Mesenchymal stem cell (in vitro differentiated cells and primary cell): ENCODE measurements around the gene YEATS4.

Source experiments
- DNase-seq: peaks from one replicate; pipeline ENCODE4 v3.0.0-alpha.2; 2013
- H2AFZ ChIP-seq: one replicate; pipeline ENCODE4 v1.6.1; 2013; ENCODE audit warnings: low read depth, mild to moderate bottlenecking, control low read depth, inconsistent platforms, low read length, moderate library complexity
- H2AK5ac ChIP-seq: 2 replicates; pipeline ENCODE4 v1.6.1; 2013; ENCODE audit warnings: low read length, moderate library complexity, mild to moderate bottlenecking, inconsistent platforms; ENCODE audit not compliant: severe bottlenecking
- H2BK120ac ChIP-seq: one replicate; pipeline ENCODE4 v1.6.1; 2013; ENCODE audit warnings: low read depth, mild to moderate bottlenecking, inconsistent platforms, low read length, moderate library complexity
- H2BK12ac ChIP-seq, 2 experiments: one replicate each; pipeline ENCODE4 v1.6.1; 2013; ENCODE audit warnings: inconsistent platforms in 2 of 2, low read length in 2 of 2, mild to moderate bottlenecking in 2 of 2, moderate library complexity in 2 of 2, control low read depth in 1 of 2
- H2BK15ac ChIP-seq: one replicate; pipeline ENCODE4 v1.6.1; 2013; ENCODE audit warnings: mild to moderate bottlenecking, low read depth, inconsistent platforms; ENCODE audit not compliant: poor library complexity, severe bottlenecking
- H2BK5ac ChIP-seq: 2 replicates; pipeline ENCODE4 v1.6.1; 2013; ENCODE audit warnings: low read depth, mild to moderate bottlenecking, low read length, control low read depth, inconsistent platforms; ENCODE audit not compliant: poor library complexity, severe bottlenecking
- H3K14ac ChIP-seq, 2 experiments: one replicate each; pipeline ENCODE4 v1.6.1; 2013; ENCODE audit warnings: inconsistent platforms in 2 of 2, low read length in 2 of 2, control low read depth in 1 of 2, mild to moderate bottlenecking in 1 of 2, moderate library complexity in 1 of 2
- H3K18ac ChIP-seq, 2 experiments: one replicate each; pipeline ENCODE4 v1.6.1; 2013; ENCODE audit warnings: inconsistent platforms in 2 of 2, low read length in 2 of 2, control low read depth in 1 of 2, low read depth in 1 of 2, mild to moderate bottlenecking in 1 of 2
- H3K23ac ChIP-seq, 2 experiments: one replicate each; pipeline ENCODE4 v1.6.1; 2013; ENCODE audit warnings: inconsistent platforms in 2 of 2, low read length in 2 of 2, mild to moderate bottlenecking in 2 of 2, moderate library complexity in 2 of 2, control low read depth in 1 of 2
- H3K27ac ChIP-seq: 2 replicates; pipeline ENCODE4 v1.5.1; 2013; ENCODE audit warnings: mild to moderate bottlenecking, moderate library complexity, low read length, control low read depth, inconsistent platforms; ENCODE audit not compliant: poor library complexity, severe bottlenecking
- H3K27me3 ChIP-seq, 2 experiments: 2 replicates each; pipeline versions ENCODE4 v1.6.1 to v1.7.0; 2013; ENCODE audit warnings: low read length in 2 of 2, mild to moderate bottlenecking in 2 of 2, moderate library complexity in 2 of 2, control low read depth in 1 of 2, inconsistent platforms in 1 of 2; ENCODE audit not compliant: control insufficient read depth in 1 of 2, insufficient read depth in 1 of 2
- H3K36me3 ChIP-seq, 2 experiments: 2 replicates each; pipeline versions ENCODE4 v1.6.1 to v1.7.0; 2013; ENCODE audit warnings: low read length in 2 of 2, control low read depth in 1 of 2, inconsistent platforms in 1 of 2, low read depth in 1 of 2, mild to moderate bottlenecking in 1 of 2; ENCODE audit not compliant: insufficient read depth in 2 of 2, control insufficient read depth in 1 of 2
- H3K4ac ChIP-seq, 2 experiments: one replicate each; pipeline ENCODE4 v1.6.1; 2013; ENCODE audit warnings: inconsistent platforms in 2 of 2, low read length in 2 of 2, mild to moderate bottlenecking in 2 of 2, moderate library complexity in 2 of 2, control low read depth in 1 of 2, low read depth in 1 of 2
- H3K4me1 ChIP-seq: 2 replicates; pipeline ENCODE4 v1.6.1; 2013; ENCODE audit warnings: low read depth, low read length, control low read depth; ENCODE audit not compliant: control insufficient read depth, insufficient read depth
- H3K4me2 ChIP-seq: 2 replicates; pipeline ENCODE4 v1.6.1; 2013; ENCODE audit warnings: low read length, mild to moderate bottlenecking, inconsistent platforms; ENCODE audit not compliant: poor library complexity, severe bottlenecking
- H3K4me3 ChIP-seq, 2 experiments: 2 replicates each; pipeline versions ENCODE4 v1.5.1 to v1.7.0; 2013; ENCODE audit warnings: low read length in 2 of 2, mild to moderate bottlenecking in 2 of 2, control low read depth in 1 of 2, low read depth in 1 of 2; ENCODE audit not compliant: insufficient read depth in 1 of 2
- H3K79me1 ChIP-seq: replicated peaks from 2 replicates; pipeline ENCODE4 v1.6.1; 2013; ENCODE audit warnings: mild to moderate bottlenecking, control low read depth, low read length, inconsistent platforms; ENCODE audit not compliant: poor library complexity, severe bottlenecking
- H3K9ac ChIP-seq: 2 replicates; pipeline ENCODE4 v1.7.0; 2013; ENCODE audit warnings: mild to moderate bottlenecking, low read length, moderate library complexity
- H3K9me3 ChIP-seq: 2 replicates; pipeline ENCODE4 v1.7.0; 2013; ENCODE audit warnings: mild to moderate bottlenecking, low read length; ENCODE audit not compliant: control insufficient read depth
- H4K8ac ChIP-seq: one replicate; pipeline ENCODE4 v1.6.1; 2013; ENCODE audit warnings: inconsistent platforms, mild to moderate bottlenecking, low read length, moderate library complexity
- H4K91ac ChIP-seq: one replicate; pipeline ENCODE4 v1.6.1; 2013; ENCODE audit warnings: mild to moderate bottlenecking, low read length, inconsistent platforms
- WGBS: methylation state at CpG from one replicate; pipeline ENCODE4 v1.1.7; 2013; ENCODE audit warnings: mixed read lengths; 5-methylcytosine and 5-hydroxymethylcytosine counted together

The YEATS4 gene

DNA sequence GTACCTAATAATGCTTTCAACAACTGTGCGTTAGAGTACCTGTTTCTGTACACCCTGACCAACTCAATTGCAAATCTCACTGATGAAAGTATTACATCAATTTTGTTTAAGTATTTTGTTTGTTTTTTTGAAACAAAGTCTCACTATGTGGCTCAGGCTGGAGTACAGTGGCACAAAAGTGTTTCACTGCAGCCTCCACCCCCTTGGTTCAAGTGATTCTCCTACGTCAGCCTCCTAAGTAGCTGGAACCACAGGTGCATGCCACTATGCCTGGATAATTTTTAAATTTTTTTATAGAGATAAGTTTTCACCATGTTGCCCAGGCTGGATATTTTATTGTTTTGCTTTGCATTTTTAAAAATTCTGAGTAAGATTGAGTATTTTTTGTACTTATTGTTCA lies 46.7 kb downstream of the YEATS4 start:
- H3K23ac ChIP-seq: no peak overlapping the region
- H3K27ac ChIP-seq: peak overlapping the region; percentile 69
- H2BK15ac ChIP-seq: no peak overlapping the region
- H3K4me1 ChIP-seq: peaks cover 3% of the 10 kb centered on the region
- no peak for DNase-seq
- no peak overlapping the region for H3K4me2 ChIP-seq
- H3K9me3 ChIP-seq: no peaks in the 10 kb centered on the region
- no peak overlapping the region for H2BK12ac ChIP-seq
- H3K4me3 ChIP-seq: no peak overlapping the region
- no peak overlapping the region for H2BK5ac ChIP-seq
- no peaks in the 10 kb centered on the region for H3K36me3 ChIP-seq
- no peak overlapping the region for H2BK120ac ChIP-seq
- no peak overlapping the region for H3K18ac ChIP-seq
- no peak overlapping the region for H3K9ac ChIP-seq
- H3K79me1 ChIP-seq: no peaks in the 10 kb centered on the region
- no peaks in the 10 kb centered on the region for H3K27me3 ChIP-seq
- no peak overlapping the region for H2AFZ ChIP-seq
- H3K14ac ChIP-seq: no peak overlapping the region
- no peak overlapping the region for H2AK5ac ChIP-seq
- H3K4ac ChIP-seq: no peak overlapping the region
- no peak overlapping the region for H4K8ac ChIP-seq
- H4K91ac ChIP-seq: no peak overlapping the region
- 100% methylated on average over 1 of the region's 2 CpGs for WGBS

DNA sequence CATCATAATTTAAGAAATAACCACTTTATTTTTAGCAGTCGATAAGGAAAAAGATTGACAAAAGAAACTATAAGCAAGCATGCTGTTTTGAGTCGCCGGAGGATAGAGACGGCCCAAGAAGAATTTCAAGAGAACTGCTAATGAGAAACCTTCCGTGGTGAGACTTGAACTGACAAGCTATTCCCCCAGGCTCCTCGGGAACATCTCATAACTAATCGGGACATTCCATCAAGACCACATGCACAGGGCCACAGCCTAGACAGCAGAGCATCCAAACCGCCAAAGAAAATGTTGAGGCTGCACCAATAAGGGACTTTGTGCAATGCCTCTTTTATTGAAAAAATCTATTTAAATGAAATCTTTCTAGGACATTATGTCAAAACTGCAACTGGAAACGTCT lies 51.0 kb downstream of the YEATS4 start:
- H3K4me3 ChIP-seq: no peak overlapping the region
- H3K9me3 ChIP-seq: no peaks in the 10 kb centered on the region
- H3K4me1 ChIP-seq: peaks cover 2% of the 10 kb centered on the region
- H3K9ac ChIP-seq: no peak overlapping the region
- no peak overlapping the region for H4K91ac ChIP-seq
- no peak for DNase-seq
- 96% methylated on average over 7 of the region's 9 CpGs for WGBS
- no peak overlapping the region for H2AFZ ChIP-seq
- H2AK5ac ChIP-seq: no peak overlapping the region
- H3K27me3 ChIP-seq: no peaks in the 10 kb centered on the region
- H2BK12ac ChIP-seq: no peak overlapping the region
- no peaks in the 10 kb centered on the region for H3K79me1 ChIP-seq
- no peak overlapping the region for H2BK120ac ChIP-seq
- H3K27ac ChIP-seq: no peak overlapping the region
- no peak overlapping the region for H3K4ac ChIP-seq
- H3K18ac ChIP-seq: no peak overlapping the region
- no peak overlapping the region for H2BK15ac ChIP-seq
- no peak overlapping the region for H3K4me2 ChIP-seq
- no peaks in the 10 kb centered on the region for H3K36me3 ChIP-seq
- H3K23ac ChIP-seq: no peak overlapping the region
- no peak overlapping the region for H4K8ac ChIP-seq
- no peak overlapping the region for H2BK5ac ChIP-seq
- H3K14ac ChIP-seq: no peak overlapping the region

DNA sequence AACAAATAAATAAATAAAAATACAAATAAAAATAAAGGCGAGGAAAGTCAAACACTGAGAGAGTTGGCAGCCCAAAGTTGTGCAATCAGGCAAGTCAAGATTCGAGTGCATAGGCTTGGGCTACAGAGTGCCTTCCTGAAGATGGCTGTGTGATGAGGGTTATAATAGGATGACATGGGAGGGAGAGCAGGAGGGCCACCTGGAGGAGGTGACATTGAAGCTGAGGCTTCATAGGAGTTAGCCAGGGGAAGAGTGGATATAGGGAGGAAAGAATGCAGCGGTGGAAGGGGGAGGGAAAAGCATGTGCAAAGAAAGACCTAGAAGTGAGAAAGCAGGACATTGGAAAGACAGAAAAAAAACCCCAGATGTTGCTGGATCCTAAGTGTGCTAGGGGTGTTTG lies 53.1 kb downstream of the YEATS4 start:
- H2BK12ac ChIP-seq: no peak overlapping the region
- H3K27ac ChIP-seq: no peak overlapping the region
- H3K4me2 ChIP-seq: no peak overlapping the region
- no peak overlapping the region for H2BK120ac ChIP-seq
- H3K79me1 ChIP-seq: no peaks in the 10 kb centered on the region
- H2BK15ac ChIP-seq: no peak overlapping the region
- WGBS: 97% methylated on average over 3 of the region's 3 CpGs
- no peaks in the 10 kb centered on the region for H3K9me3 ChIP-seq
- H3K18ac ChIP-seq: no peak overlapping the region
- no peaks in the 10 kb centered on the region for H3K36me3 ChIP-seq
- no peak overlapping the region for H3K23ac ChIP-seq
- no peak overlapping the region for H2BK5ac ChIP-seq
- peaks cover 6% of the 10 kb centered on the region for H3K4me1 ChIP-seq
- no peak overlapping the region for H3K4ac ChIP-seq
- H4K8ac ChIP-seq: no peak overlapping the region
- no peak overlapping the region for H3K14ac ChIP-seq
- H2AFZ ChIP-seq: no peak overlapping the region
- H3K27me3 ChIP-seq: no peaks in the 10 kb centered on the region
- no peak for DNase-seq
- no peak overlapping the region for H3K9ac ChIP-seq
- H3K4me3 ChIP-seq: no peak overlapping the region
- no peak overlapping the region for H2AK5ac ChIP-seq
- H4K91ac ChIP-seq: no peak overlapping the region

DNA sequence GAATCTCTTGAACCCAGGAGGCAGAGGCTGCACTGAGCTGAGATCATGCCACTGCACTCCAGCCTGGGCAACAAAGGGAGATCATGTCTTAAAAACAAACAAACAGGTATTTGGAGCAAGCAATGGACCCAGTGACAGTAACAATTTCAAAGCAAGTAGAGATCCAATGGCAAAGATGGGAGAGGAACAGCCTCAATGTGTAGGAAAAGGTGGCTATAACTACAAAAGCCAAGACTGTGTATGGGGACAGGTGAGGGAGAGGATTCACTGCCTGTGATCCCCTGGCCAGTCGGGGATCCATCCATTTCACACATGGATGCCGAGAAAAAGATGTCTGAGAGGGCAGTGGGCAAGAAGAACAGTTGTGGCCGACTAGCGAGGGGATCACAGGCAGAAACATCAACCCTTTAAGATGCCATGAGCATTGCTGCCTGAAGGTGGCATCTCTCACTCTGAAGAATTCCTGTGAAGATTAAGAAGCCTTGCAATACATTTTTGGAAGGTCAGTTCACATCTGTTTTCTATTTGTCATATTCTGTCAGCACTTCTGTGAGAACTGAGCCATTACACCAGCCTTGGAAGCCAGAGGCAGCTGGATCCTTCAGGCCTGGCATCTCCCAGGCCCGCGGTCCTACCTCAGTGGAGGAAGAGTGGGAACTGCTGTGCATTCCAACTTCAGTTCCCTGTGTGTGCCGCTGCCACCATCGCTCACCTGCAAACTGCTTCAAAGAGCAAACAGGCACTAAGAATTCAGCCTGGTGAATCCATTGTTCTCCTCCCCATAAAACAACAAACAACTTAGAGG lies 56.1 kb downstream of the YEATS4 start:
- Histone ChIP-seq H4K91ac (no peak overlapping the region), H3K4me1 (peaks cover 6% of the 10 kb centered on the region), H2AFZ (no peak overlapping the region), H3K79me1 (no peaks in the 10 kb centered on the region), H4K8ac (no peak overlapping the region), H3K4ac (no peak overlapping the region), H3K18ac (no peak overlapping the region), H2BK120ac (no peak overlapping the region), H3K9ac (peak overlapping the region; percentile 64), H2AK5ac (peak overlapping the region; percentile 68), H3K27ac (no peak overlapping the region), H3K23ac (no peak overlapping the region), H3K27me3 (no peaks in the 10 kb centered on the region), H3K9me3 (no peaks in the 10 kb centered on the region), H3K14ac (no peak overlapping the region), H2BK15ac (no peak overlapping the region), H2BK5ac (no peak overlapping the region), H3K36me3 (no peaks in the 10 kb centered on the region), H2BK12ac (peak overlapping the region in 1 of 2 experiments; percentile 21), H3K4me2 (no peak overlapping the region), H3K4me3 (no peak overlapping the region)
- peak; percentile 78 for DNase-seq
- WGBS: 58% methylated on average over 8 of the region's 8 CpGs
